ENCODE measurements around the gene TLE6.

TLE6 gene

DNA sequence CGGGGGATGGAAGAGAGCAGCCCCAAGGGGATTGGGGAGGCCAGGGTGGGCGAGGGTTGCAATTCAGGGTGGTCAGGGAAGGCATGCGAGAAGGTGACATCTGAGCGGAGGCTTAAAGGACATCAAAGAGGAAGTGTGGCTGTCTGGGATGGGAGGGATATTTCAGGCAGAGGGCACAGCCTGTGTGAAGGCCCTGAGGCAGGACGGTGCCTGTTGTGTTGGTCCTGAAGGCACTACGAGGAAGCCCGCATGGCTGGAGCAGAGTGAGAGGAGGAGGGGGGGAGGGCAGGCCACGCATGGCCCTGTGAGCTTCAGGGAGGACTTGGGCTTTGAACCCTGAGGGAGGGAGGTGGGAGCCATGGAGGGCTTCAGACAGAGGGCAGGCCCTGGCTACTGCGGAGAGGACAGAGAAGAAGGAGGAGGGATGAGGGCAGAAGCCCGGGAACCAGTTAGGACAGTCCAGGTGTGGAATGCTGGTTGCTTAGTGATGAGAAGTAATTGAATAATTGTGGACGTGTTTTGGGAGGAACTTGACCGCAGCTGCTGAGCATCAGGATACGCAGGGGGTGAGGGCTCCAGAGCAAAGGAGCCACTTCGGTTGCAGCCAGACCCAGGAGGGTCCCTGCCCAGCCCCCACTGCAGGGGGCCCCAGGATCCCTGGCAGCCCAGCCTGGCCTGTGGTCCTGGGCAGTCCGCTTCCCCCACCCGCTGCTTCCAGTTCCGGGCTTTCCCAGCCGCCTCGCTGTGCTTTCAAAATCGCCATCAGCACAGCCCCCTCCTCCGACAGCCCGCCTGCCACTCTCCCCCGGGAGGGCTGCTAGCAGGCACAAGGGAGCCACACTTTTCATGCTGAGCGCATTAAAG lies 6.2 kb downstream of the TLE6 start:
- DNase-seq, result no peak
- Mint-ChIP-seq H3K27me3 (ENCODE audit: low read depth, poor library complexity) (peaks cover 100% of the 10 kb centered on the region), H3K4me3 (peak overlapping the region; percentile 42), H3K27ac (no peak overlapping the region), H3K4me1 (peaks cover 37% of the 10 kb centered on the region), H3K36me3 (ENCODE audit: low read depth) (no peaks in the 10 kb centered on the region), H3K9me3 (no peaks in the 10 kb centered on the region)
- TF ChIP-seq CTCF (IDR thresholded peaks at IDR 0.05), result no peak

DNA sequence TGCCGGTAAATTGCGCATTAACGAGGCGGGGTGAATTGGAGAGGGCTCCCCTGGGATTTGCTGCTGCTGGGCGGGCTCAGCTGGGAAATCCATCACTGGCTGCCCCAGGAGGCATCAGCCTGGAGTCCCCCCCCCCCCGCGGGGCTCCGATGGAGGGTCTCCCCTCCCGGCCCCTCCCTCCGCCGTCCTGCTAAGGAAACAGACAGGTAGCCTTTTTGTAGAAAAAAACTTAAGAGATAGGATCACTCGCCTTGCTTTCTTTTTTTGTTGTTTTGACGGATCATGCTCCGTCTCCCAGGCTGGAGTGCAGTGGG lies 6.8 kb downstream of the TLE6 start:
- H3K9me3 Mint-ChIP-seq, result no peaks in the 10 kb centered on the region
- peak; percentile 80 for DNase-seq
- no peaks in the 10 kb centered on the region for H3K36me3 Mint-ChIP-seq (ENCODE audit: low read depth)
- TF ChIP-seq CTCF (IDR thresholded peaks at IDR 0.05), result no peak
- H3K4me3 Mint-ChIP-seq, result peak overlapping the region; percentile 48
- peaks cover 100% of the 10 kb centered on the region for H3K27me3 Mint-ChIP-seq (ENCODE audit: low read depth, poor library complexity)
- H3K4me1 Mint-ChIP-seq, result peaks cover 37% of the 10 kb centered on the region
- H3K27ac Mint-ChIP-seq, result no peak overlapping the region

DNA sequence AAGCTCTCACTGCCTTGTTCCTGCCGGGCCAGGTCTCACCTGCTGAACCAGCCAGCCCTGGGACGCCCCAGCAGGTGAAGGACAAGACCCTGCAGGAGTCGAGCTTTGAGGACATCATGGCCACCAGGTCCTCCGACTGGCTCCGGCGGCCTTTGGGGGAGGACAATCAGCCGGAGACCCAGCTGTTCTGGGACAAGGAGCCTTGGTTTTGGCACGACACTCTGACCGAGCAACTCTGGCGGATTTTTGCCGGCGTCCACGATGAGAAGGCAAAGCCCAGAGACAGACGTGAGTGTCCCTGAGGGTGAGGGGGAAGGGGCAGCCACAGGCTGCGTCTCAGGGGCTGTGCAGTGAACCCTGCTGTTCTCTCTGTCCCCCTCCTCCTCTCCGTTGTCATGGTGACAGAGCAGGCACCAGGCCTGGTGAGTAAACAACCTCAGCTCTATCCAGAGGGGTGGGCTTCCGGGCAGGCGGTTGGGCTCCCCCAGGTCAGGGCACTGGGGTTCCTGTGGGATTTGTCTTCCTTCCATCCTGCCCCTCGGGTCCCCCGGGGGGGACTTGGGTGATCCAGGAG lies 9.7 kb downstream of the TLE6 start:
- no peak for TF ChIP-seq CTCF (IDR thresholded peaks at IDR 0.05)
- Mint-ChIP-seq H3K4me3 (peak overlapping the region; percentile 81), H3K4me1 (peaks cover 27% of the 10 kb centered on the region), H3K9me3 (no peaks in the 10 kb centered on the region), H3K27ac (peak overlapping the region; percentile 59), H3K27me3 (ENCODE audit: low read depth, poor library complexity) (peaks cover 97% of the 10 kb centered on the region), H3K36me3 (ENCODE audit: low read depth) (no peaks in the 10 kb centered on the region)
- DNase-seq, result peak; percentile 71

DNA sequence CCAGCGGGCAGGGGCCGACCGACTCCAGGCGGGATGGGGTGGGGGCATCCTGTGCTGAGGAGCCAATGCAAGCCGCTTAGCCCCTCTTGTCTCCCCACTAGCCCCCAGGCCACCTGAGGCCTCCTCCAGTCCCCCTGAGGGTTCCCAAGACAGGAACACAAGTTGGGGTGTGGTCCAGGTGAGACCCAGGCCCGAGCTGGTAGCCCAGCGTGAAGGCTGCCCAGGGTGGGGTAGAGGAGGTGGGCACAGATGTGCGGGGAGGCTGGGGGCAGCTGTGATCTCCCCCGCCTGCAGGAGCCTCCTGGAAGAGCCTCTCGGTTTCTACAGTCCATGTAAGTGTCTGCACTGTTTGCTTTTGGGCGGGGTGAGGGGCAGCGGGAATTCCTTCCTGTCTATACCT lies 10.4 kb downstream of the TLE6 start:
- H3K4me1 Mint-ChIP-seq, result peaks cover 22% of the 10 kb centered on the region
- no peak for DNase-seq
- no peak overlapping the region for H3K27ac Mint-ChIP-seq
- peak overlapping the region; percentile 81 for H3K4me3 Mint-ChIP-seq
- H3K36me3 Mint-ChIP-seq (ENCODE audit: low read depth), result no peaks in the 10 kb centered on the region
- H3K9me3 Mint-ChIP-seq, result no peaks in the 10 kb centered on the region
- no peak for TF ChIP-seq CTCF (IDR thresholded peaks at IDR 0.05)
- H3K27me3 Mint-ChIP-seq (ENCODE audit: low read depth, poor library complexity), result peaks cover 97% of the 10 kb centered on the region

- Mint-ChIP-seq H3K27me3 (ENCODE audit: low read depth, poor library complexity) (peaks cover 97% of the 10 kb centered on the region), H3K4me1 (peaks cover 14% of the 10 kb centered on the region), H3K4me3 (peak overlapping the region; percentile 19), H3K36me3 (ENCODE audit: low read depth) (no peaks in the 10 kb centered on the region), H3K9me3 (no peaks in the 10 kb centered on the region), H3K27ac (no peak overlapping the region)
- no peak for TF ChIP-seq CTCF (IDR thresholded peaks at IDR 0.05)
- DNase-seq, result no peak
These were observed 11.2 kb downstream of the TLE6 start for GRCh38 chr19:2988568-2988967.

Measured in nephron progenitor cell (in vitro differentiated cells).